ENCODE data around the gene KCNK1.

Gene KCNK1

DNA sequence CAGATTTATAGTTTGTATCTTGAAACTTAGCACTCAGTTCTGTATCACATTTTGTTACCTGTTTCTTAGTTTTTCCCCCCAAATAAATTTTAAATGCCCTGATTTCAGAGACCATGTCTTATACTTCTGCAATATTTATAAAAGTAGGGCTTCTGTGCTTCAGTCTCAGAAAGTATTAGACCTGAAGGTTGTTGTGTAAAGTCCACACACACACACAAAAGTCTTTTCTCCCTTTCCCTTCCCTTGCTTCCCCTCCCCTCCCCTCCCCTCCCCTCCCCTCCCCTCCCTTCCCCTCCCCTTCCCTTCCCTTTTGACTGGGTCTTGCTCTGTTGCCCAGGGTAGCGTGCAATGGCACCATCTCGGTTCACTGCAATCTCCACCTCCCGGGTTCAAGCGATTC, 41.0 kb upstream of the KCNK1 start:
- no peak for DNase-seq (ENCODE audit: extremely low read depth, low read depth)
- H3K4me3 ChIP-seq (replicated peaks; ENCODE audit: low read depth, low read length): no peak overlapping the region
- TF ChIP-seq, protein P1, sequence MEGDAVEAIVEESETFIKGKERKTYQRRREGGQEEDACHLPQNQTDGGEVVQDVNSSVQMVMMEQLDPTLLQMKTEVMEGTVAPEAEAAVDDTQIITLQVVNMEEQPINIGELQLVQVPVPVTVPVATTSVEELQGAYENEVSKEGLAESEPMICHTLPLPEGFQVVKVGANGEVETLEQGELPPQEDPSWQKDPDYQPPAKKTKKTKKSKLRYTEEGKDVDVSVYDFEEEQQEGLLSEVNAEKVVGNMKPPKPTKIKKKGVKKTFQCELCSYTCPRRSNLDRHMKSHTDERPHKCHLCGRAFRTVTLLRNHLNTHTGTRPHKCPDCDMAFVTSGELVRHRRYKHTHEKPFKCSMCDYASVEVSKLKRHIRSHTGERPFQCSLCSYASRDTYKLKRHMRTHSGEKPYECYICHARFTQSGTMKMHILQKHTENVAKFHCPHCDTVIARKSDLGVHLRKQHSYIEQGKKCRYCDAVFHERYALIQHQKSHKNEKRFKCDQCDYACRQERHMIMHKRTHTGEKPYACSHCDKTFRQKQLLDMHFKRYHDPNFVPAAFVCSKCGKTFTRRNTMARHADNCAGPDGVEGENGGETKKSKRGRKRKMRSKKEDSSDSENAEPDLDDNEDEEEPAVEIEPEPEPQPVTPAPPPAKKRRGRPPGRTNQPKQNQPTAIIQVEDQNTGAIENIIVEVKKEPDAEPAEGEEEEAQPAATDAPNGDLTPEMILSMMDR (IDR thresholded peaks at IDR 0.05; ENCODE audit: low read depth, low read length, missing control alignments): no peak

DNA sequence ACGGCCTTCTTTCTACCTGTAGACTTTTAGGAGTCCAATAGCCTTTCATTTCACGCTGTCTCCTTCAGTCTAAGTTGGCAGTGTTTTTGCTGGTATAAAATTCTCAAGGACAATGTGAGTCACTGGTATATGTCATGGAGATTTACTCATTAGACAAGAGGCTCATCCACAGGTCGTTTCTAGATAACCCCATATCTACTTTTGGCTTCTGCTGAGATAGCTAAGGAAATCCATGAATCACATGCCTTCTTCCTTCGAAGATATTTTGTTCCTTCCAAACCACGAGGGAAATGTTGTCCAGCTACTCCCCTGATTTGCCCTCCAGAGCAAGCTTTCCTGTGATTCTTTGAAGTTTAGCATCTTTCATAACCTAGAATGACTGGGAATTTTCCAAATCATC, 38.5 kb upstream of the KCNK1 start:
- TF ChIP-seq, protein P1 (IDR thresholded peaks at IDR 0.05; ENCODE audit: low read depth, low read length, missing control alignments): no peak
- H3K4me3 ChIP-seq (replicated peaks; ENCODE audit: low read depth, low read length): no peak overlapping the region
- DNase-seq (ENCODE audit: extremely low read depth, low read depth): no peak

DNA sequence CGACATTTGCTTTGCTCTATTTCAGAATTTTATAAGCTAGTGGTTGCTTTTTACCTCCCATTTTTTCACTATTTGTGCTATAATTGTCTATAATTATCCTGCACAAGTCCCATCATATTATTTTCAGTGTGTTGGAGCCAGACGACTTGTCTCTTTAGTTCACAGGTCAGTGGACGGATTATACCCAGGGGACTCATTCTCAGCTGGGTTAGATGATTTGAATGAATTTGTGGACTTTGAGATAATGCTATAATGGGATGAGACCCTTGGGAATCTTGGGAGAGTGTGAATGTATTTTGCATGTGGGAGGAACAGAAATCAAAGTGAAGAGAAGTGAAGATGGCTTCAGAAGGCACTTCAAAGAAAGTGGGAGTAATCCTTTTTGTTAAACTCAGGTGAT, 31.5 kb upstream of the KCNK1 start:
- no peak overlapping the region for H3K4me3 ChIP-seq (replicated peaks; ENCODE audit: low read depth, low read length)
- no peak for DNase-seq (ENCODE audit: extremely low read depth, low read depth)
- TF ChIP-seq, protein P1 (IDR thresholded peaks at IDR 0.05; ENCODE audit: low read depth, low read length, missing control alignments): no peak

DNA sequence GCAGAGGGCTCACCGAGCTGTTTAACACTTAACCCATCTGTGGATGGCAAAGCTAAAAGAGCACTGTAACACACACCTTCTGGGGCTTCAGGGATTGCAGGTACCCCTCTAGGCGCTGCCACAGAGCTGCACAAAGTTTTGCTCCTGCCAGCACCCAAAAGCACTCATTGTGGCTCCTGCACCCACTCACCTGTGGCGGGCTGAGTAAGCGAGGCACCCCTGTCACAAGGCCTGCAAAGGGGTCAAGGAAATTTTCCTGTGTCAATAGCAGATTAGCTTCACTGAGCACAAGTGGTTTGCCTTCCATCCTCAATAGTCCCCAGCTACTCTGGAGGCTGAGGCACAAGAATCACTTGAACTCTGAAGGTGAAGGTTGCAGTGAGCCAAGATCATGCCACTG, 29.5 kb upstream of the KCNK1 start:
- H3K4me3 ChIP-seq (replicated peaks; ENCODE audit: low read depth, low read length): no peak overlapping the region
- no peak for DNase-seq (ENCODE audit: extremely low read depth, low read depth)
- TF ChIP-seq, protein P1 (IDR thresholded peaks at IDR 0.05; ENCODE audit: low read depth, low read length, missing control alignments): no peak

DNA sequence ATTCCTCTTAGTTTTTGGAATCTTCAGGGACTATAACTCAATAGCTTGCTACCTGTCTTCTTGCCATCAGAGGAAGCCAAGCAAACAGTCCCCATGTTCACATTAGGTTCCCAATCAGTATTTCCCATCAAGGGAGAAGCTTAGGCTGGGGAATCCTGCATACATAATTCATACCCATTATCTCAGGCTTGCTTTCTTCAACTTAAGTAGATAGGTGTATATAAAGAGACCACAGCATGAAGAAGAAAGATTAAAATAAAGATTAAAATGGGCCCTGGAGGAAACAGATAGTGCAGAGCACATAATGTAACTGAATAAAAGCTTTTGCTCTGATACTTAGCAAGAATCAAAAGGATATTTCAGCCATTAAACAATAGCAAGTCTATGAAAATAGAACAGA, 29.0 kb upstream of the KCNK1 start:
- TF ChIP-seq, protein P1 (IDR thresholded peaks at IDR 0.05; ENCODE audit: low read depth, low read length, missing control alignments): no peak
- DNase-seq (ENCODE audit: extremely low read depth, low read depth): no peak
- H3K4me3 ChIP-seq (replicated peaks; ENCODE audit: low read depth, low read length): no peak overlapping the region

DNA sequence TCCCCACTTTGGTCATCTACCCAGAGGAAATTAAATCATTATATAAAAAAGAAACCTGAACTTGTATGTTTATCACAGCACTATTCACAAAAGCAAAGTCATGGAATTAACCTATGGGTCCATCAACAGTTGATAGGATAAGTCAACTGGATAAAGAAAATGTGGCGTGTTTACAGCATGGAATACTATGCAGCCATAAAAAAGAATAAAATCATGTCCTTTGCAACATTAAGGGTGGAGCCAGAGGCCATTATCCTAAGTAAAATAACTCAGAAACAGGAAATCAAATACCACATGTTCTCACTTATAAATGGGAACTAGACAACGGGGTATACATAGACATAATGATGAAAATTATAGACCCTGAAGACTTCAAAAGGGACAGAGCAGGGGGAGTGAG, 27.6 kb upstream of the KCNK1 start:
- TF ChIP-seq, protein P1 (IDR thresholded peaks at IDR 0.05; ENCODE audit: low read depth, low read length, missing control alignments): no peak
- no peak for DNase-seq (ENCODE audit: extremely low read depth, low read depth)
- no peak overlapping the region for H3K4me3 ChIP-seq (replicated peaks; ENCODE audit: low read depth, low read length)

DNA sequence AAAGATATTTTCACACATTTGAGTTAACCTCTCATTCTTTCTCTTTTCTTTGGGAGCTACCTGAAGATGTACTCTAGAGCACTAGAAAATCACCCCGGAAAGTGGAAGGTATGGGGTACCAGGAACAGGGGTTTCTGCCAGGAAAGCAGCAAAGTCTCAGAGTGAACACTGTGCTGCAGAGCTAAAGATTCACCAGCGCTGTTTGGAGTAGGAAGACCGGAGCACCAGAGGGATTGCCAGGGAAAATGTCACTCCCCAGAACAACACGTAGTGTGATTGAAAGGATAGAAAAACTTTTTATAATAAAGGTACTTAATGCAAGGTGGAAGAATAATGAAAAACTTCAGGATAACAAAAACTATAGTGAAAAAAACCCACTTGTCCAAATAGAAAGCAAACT, 26.7 kb upstream of the KCNK1 start:
- no peak for DNase-seq (ENCODE audit: extremely low read depth, low read depth)
- TF ChIP-seq, protein P1 (IDR thresholded peaks at IDR 0.05; ENCODE audit: low read depth, low read length, missing control alignments): no peak
- no peak overlapping the region for H3K4me3 ChIP-seq (replicated peaks; ENCODE audit: low read depth, low read length)
